HG02852 (cell line): Measurements from ENCODE around the gene KMT5B.

Experiments used
- ATAC-seq: cut with Tn5 transposase; IDR thresholded peaks from one replicate; pipeline ENCODE4 v1.9.1; 2021; ENCODE audit warnings: mild to moderate bottlenecking, moderate library complexity; ENCODE audit not compliant: unreplicated experiment

Gene KMT5B

DNA sequence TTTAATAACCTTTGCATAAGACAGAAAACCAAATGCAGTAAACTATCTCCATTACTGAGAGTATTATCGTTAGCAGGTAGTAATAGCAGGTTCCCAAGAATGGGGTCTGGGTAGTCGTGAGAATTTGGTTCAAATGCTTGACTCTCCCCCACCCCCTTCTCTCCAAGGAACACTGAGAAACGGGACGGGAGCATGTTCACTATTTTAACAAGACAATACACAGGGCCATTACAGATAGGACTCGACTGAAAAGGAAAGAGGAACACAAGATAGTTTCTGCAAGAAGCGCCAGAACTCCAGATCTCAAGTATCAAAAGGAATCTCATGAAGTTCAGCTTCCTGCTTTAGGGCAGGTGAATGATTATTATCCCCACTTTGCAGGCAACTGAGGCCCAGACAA is 27.0 kb downstream of the KMT5B start:
- ATAC-seq = no peak

DNA sequence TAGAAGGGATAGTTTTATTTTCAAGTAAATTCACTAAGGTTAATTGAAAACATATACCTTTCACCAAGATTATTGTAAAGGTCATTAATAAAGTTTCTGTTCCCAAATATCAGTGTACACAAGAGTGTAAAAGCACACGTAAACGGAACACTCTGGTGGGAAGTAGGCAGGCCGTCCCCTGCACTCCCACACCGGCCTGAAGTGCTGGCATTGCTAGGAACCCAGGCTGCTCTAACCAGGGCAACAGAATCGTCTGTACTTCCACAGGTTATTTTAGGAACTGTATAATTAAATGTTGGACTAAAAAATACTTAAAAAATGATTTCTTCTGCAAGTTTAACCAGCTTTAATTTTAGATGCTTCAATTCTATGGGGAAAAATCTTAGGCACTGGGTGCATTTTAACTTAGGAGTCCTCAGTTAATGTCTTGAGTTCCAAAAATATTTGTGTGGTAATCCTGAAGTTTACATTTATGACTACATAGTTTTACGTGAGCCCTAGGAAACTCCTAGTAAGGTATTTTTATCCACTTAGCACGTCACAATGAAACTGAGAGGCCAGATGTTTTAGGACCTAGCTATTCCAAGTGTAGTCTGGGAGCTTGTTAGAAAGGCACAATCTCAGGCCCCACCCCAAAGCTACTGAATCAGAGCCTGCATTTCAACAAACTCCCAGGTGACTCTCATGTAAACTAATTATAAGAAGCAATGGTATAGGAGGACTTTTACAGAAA is 31.2 kb downstream of the KMT5B start:
- ATAC-seq = no peak

DNA sequence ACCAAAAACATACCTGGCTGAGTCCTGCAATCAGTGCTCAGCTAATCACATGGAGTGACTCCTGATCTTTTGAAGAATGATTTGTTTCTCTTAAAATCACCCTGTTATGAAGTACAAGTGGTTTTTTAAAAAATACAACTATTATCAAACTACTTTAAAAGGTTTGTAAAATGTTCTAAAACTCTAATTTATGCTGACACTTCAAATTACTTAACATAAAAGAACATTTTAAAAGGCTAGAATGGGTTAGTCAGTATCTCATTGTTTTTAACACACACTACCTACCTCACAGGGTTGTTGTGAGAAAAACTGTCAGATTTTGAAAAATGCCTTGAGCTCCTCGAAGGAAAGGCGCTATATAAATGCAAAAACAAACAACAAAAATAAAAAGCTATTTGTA is 33.2 kb downstream of the KMT5B start:
- ATAC-seq = no peak

DNA sequence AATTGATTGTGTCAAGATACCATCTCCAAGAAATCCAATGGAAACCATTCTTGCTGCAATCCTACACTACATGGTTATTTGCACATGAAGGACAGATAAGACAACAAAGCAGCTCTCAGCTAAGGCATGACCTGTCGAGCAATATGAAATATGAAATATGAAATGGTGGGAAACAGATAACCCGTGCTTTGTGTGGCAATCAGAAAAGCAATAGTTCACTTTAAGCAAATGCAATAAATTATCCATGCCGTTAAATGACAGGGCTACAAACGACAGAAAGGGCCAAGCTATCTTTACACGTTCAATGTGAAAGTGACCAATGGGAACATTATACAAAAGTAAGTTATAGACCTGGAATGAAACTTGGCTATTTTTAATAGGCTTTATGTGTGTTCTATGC is 35.2 kb downstream of the KMT5B start:
- no peak for ATAC-seq

DNA sequence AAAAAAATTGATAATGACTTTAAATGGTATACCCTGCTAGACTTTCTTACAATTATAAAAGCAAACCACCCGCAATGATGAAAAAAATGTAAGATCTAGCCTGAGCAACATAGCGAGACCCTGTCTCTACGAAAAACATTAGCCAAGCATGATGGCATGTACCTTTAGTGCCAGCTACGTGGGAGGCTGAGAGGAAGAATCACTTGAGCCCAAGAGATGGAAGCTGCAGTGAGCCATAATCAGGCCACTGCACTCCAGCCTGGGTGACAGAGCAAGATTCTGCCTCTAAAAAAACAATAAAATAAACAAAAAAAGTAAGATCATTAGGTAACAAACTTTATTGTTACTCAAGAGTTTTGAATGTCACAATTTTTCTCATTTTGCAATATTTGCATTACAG is 39.2 kb downstream of the KMT5B start:
- ATAC-seq = no peak

DNA sequence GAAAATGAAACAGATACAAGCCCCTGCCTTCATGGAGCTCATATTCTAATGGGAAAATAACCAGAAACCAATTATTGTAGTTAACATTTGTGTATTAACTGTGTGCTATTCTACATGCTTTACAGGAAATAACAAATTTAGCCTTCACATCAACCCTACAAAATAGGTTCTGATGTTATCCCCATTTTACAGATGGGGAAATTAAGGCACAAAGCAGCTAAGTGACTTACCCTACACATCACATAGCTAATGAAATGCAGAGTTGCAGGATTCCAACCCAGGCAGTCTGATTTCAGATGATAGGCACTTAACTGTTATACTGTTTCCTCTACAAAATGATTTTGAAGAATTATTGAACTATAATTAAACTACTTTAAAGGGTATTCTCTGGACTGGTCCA is 43.7 kb downstream of the KMT5B start:
- ATAC-seq = no peak

DNA sequence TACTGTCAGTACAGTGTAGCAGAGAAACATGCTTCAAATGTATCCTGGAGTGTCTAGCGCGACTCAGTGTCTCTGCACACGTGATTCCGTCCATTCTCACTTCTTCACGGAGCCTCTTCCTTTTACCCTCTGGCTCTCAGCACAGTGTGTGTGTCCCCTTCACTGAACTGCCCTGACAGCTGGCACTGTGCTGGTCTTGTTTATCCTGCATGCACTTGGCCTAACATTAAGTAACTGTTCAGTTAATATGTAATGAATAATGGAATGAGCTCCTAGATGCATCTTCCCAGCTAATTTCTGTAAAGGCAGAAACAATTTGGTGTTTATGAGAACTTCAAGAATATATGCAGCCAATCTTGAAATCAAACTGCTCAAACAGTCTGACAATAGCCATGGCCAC is 44.4 kb downstream of the KMT5B start:
- ATAC-seq = no peak

DNA sequence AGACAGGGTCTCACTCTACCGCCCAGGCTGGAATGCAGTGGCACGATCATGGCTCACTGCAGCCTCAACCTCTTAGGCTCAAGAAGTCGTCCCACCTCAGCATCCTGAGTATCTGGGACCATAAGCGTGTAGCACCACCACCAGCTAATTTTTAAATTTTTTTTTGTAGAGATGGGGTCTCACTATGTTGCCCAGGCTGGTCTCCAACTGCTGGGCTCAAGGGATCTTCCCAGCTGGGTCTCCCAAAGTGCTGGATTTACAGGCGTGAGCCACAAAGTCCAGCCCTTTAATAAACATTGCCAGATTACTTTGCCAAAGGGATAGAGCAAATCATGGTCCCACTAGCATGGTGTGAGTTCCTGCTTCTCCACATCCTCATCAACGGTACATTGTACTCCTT is 45.6 kb downstream of the KMT5B start:
- ATAC-seq = no peak

DNA sequence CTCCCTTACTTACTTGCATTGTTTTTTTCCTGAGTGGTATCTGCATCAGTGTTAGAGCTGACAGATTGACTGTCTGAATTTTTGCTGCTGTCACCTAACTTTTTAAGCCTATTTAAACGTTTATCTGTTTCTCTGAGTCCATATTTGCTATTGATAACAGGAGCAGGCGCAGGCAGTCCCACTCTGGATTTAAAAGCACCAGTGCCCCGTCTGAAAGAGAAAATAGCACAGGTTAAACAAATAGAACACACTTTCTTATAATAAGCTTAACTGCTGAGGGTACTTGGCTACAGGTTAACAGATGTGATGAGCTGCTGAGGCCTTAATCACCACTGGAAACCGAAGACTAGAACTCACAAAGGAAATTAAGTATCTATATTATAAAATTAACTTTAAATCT is 46.1 kb downstream of the KMT5B start:
- no peak for ATAC-seq

DNA sequence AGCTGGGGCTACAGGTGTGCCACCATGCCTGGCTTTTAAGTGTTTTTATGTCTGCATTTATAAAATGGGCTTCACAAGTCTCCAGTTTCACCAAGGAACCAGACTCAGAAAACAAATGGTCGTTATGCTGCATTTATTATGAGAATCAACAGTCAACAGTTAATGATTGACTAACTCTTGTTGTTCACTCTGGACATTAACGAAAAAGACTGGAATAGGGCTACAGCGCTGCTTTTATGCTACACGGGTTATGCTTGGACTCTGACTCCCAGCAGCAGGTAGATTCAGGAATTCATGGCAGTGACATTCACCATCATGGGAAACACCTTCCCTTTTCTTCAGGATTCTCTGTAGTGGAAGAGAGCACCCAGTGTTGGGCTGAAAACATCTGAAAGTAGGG is 47.5 kb downstream of the KMT5B start:
- no peak for ATAC-seq

DNA sequence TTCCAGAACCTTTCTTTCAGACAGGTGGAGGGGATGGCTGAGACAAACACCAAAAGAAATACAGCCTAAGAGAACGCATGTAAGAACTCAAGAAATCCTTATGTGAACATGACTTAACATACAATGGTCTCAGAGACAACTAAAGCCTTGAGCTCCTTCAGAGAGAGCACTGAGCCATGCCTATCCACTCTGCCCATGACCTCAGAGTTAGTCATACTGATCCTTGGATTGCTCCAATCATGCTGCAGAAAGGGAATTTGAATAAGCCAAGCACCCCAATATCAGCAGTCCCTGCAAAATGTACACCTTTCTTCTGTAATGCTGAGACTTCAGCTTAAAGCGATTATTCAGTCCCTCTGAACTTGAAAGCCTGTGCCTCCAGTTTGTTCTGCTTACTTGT is 48.7 kb downstream of the KMT5B start:
- ATAC-seq = no peak

DNA sequence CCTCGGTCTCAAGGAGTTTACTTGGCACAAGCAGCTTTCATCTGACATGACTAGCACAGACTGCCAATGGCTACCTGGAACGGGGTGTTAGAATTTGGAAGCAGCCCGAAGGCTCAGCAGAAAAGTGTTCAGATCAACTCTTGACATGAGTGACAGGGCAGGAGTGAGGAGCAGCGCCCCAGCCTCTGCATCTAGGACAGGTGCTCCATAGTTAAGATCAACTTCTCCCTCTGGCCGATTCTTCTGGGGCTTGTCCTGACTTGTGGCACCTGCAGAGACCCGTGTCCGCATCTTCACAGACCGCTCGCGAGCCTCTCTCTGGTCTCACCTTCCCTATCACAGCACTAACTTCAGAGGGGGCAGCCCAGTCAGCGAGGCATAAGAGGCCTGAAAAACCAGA is 49.4 kb downstream of the KMT5B start:
- ATAC-seq = no peak

DNA sequence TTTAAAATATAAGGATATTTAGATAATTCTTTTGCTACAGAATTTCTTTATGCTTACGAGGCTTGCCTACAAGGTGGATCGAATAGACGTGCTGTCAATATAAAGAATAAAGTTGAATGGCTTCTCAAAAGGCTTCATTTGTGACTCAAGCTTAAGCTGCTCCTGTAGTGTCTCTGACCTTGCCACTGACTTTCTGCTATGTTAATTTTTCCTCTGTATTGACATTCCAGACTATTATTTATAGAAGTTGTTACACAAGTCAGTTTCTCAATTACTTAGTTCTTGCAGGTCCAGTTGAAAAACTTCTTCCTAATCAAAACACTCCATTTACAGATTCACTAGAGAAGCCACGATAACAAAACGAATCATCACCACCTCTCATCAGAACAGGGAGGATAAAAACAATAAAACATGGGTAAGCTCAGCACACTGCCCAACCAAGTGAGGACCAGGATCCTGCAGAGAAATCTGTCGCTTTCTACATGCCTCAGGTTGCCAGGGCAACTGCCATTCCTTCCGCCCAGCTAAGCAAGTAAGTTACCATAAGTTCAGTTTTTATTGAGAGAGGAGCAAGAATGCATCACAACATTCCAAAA is 52.9 kb downstream of the KMT5B start:
- no peak for ATAC-seq

DNA sequence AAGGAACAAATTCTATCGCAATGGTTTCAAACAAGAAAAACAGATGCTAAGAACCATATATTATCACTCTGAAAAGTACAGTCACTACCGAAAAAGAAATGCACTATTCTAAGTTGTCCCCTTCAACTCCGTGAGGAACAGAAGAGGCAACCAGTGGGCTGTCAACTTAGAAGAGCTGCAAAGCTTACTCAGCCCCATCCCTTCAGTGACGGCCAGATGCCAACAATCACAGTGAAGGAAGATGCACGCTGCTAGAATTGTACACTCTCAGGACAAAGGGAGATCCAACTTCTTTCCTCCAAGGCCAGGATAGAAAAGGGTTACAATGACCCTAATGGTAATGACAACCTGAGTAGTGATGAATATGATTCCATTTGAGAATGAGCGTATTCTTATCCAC is 53.4 kb downstream of the KMT5B start:
- ATAC-seq = no peak

DNA sequence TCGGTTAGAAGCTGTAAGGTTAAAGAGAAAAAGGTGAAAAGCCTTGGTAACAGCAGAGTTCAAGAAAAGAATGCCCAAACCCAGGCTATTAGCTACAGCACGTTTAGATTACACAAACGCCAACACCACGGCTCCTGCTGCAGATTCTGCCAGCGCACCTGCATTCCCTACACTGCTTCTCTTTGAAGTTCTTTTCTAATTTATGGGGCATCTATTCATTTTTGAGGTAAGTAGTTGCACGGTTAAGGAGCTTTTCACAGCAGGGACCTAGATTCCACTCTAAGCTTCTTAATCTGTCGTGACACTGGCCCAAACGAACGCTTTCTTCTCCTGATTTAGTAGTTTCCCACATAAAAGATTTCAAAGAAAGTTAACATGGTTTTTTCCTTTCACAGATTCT is 53.9 kb downstream of the KMT5B start:
- no peak for ATAC-seq

DNA sequence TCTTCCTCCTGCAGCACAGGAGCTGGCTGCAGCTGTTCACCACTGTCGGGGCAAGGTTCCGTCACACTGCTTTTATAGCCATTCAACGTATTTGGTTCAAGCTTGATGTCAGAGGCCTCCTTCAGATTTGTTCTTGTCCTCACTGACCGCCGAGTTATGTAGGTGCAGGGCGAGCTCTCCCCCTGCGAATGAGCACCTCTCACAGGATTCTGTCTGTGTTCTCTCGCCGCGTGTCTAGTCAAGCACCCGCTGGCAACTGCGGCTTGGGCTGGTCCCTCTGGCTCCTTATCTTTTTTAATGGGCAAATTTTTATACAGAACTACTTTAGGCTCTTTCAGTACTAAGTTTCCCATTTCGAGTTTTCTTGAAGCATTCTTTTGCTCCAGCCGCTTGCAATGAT is 54.5 kb downstream of the KMT5B start:
- ATAC-seq = no peak

DNA sequence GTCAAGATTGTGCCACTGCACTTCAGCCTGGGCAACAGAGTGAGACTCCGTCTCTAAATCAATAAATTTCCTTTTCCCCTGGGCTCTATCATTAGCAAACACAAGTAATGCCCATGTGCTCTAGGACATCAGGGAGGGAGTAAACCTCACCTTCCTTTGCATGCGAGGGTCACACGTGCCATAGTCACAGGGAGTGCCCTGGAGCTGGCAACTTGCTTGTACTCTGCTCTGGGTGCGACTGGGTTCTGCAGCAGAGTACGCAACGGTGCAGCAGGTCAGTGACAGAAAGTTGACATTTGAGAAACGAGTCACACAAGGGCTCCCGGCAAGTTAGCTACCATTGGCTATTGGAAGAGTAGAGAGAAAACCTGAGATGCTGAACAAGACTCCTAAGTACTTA is 59.4 kb downstream of the KMT5B start:
- ATAC-seq = no peak

DNA sequence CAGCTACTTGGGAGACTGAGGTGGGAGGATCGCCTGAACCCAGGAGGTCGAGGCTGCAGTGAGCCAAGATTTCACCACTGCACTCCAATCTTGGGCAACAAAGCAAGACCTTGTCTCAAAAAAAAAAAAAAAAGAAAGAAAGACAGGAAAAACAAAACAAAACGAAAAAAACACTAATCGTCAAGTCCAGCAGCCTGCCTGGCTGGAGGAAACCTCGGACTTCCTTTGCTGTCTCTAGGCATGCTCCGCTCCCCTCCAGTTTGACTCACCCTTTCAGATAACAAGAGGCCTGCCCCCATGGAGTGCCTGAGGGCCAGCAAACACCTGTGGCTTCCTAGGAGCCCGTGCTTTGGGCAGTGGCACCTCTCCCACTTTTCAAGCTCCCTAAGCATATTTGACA is 63.1 kb downstream of the KMT5B start:
- no peak for ATAC-seq

DNA sequence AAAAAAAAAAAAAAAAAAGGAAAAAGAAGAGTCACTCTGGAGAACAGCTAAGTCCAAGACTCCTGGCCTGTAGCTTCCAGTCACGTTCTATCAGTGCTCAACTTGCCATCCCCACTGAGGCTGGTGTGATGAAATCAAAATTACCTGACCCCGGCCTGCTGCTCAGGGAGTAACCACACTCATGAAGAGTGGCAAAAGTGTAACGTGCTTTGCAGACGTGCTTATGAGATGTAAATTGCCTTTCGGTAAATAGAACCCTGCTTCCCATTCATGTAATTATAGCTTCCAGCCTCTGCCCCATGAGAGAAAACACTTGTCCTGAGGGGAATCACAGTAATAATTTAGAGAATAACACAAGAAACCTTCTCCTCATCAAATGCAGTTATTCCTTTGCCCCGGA is 63.7 kb downstream of the KMT5B start:
- no peak for ATAC-seq

DNA sequence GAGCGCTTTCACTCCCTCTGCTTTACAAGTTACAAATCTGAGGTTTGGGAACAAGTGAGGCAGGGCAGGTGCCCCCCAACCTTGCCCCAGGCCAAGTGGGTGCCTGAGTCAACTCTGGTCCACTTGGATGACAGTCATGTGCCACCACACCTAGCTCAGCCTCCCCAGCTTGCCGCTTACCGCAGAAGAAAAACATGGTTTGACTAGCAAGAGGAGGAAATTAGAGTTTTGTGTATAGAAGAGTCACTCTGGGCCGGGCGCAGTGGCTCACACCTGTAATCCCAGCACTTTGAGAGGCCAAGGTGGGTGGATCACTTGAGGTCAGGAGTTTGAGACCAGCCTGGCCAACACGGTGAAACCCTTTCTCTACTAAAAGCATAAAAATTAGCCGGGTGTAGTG is 64.2 kb downstream of the KMT5B start:
- no peak for ATAC-seq

DNA sequence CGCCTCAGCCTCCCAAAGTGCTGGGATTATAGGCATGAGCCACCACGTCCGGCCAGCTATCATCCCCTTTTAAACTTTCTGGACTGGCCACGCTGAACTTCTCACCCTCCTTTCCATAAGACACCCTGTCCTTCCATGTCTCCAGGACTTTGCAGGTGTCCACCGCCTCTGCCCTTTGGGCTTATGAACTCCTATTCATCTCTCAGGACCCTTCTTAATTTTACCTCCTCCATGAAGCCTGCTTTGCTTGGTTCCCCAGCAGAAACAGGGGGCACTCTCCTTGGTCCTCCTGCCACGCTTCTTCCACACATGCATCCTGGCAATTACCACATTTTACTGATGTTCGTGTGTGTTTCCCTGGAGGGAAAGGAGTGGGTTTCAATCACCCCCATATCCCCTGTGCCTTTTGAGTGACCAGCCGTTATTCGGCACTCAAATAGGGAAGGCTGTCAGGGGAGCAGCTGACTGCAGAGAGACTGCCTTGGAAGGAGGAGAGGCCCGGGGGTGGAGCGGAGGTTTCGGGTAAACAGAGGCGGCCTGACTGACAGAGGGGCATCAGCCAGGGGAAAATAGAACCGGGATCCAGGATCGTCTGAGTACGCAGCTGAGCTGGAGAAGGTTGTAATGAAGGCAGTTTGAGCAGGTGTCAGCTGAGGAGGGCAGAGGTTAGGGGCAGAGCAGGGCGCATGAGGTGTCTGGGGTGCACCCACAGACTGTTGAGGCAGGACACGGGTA is 64.9 kb downstream of the KMT5B start:
- ATAC-seq = no peak

DNA sequence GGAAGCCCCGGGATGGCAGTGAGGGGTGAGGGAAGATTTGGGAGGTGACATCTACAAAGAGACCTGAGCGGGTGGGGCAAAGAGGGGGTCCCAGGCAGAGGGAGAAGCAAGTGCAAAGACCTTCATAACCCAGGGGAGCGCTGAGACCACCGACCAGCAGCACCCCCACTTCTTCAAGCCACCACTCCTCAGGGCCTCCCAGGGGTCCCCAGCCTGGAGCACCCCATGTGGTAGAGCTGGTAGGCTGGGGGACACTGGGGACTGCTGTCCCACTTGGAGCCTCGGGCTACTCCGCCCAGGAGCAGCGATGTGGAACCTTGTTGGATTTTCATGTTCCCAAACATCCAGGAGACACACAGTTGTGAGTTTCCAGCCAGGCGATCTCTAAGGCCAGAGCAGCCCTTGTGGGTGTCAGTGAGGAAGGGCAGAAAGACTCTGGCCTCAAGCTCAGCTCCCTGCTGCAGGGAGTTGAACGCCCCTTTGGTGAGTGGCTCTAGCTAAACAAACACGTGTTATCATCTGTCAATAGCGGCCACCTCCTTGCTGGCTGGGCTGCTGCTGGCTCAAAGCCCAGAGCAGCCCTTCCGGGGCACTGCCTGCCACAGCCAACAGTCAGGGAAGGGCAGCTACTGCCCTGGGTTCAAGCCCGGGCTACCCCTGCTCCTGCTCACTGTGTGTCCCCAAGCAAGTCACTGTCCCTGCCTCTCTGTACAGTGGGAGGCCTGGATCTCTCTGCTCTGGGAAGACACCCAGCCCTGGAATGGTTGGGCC is 66.2 kb downstream of the KMT5B start:
- no peak for ATAC-seq
